HFFc6 (cell line): ENCODE measurements around the gene SOHLH1. TPM values are rescaled to one million over a fixed set of nuclear protein-coding genes. Genes with fewer than 3 reads are reported as not detected.

ENCODE experiments used
- DNase-seq: peaks from one replicate; pipeline ENCODE4 v3.0.0-alpha.2; 2018
- H3K27ac Mint-ChIP-seq: 2 replicates; pipeline ENCODE4 v1.8.0; 2020; ENCODE audit warnings: mild to moderate bottlenecking, mixed read lengths
- H3K27me3 Mint-ChIP-seq: 2 replicates; pipeline ENCODE4 v1.8.0; 2021; ENCODE audit warnings: mild to moderate bottlenecking, moderate library complexity, mixed read lengths; ENCODE audit not compliant: insufficient read depth
- H3K36me3 Mint-ChIP-seq: 2 replicates; pipeline ENCODE4 v1.8.0; 2021; ENCODE audit warnings: low read depth, mixed read lengths
- H3K4me1 Mint-ChIP-seq: 2 replicates; pipeline ENCODE4 v1.8.0; 2020; ENCODE audit warnings: low read depth, mixed read lengths
- H3K4me3 Mint-ChIP-seq: 2 replicates; pipeline ENCODE4 v1.8.0; 2020; ENCODE audit warnings: mild to moderate bottlenecking, moderate library complexity, mixed read lengths
- H3K9me3 Mint-ChIP-seq: 2 replicates; pipeline ENCODE4 v1.8.0; 2020; ENCODE audit warnings: mild to moderate bottlenecking, mixed read lengths
- total RNA-seq, 6 experiments: library from RNA; stranded (reverse); fragmentation: NEBNext Ultra II Directional; extraction: Animal tissue kit (Norgen Biotek cat#: 25700); gene quantifications; 2 replicates in 1 of 6; 3 replicates in 5 of 6; pipeline ENCODE4 v1.2.3, GENCODE V29; 2021
- TF ChIP-seq, protein P1 (sequence below): fragments of 200-600 bp; sonication (generic); IDR thresholded peaks from 2 replicates; pipeline ENCODE4 v1.5.0; 2021; ENCODE audit warnings: antibody characterized with exemption, mild to moderate bottlenecking

The SOHLH1 gene
- total RNA-seq, 6 experiments from 2014 or later, result not detected

DNA sequence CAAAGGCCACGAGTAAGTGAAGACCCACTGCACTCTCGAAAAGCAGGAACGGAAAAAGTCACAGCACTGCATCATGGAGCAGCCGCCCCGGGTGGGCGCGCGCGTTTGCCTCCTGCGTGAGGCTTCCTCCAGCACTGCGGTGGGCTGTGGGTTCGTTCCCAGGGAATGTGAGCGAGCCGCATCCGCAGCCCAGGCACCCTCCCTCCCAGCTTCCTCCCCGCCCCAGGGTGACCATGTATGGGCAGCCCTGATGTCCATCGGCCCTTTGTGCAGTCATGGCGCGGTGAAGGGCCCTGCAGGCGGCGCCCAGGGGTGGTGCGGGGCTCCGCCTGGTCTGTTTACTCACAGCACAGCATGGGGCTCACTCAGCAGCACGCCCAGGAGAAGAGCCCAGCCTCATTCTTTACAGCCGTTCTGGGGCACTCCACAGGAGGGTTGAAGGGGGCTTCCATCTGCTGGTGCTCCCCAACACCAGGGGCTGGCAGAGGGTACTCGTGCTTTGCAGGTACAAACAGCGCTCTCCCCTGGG is 35.4 kb upstream of the SOHLH1 start:
- peaks cover 33% of the 10 kb centered on the region for H3K9me3 Mint-ChIP-seq
- no peak overlapping the region for H3K27ac Mint-ChIP-seq
- TF ChIP-seq, protein P1, sequence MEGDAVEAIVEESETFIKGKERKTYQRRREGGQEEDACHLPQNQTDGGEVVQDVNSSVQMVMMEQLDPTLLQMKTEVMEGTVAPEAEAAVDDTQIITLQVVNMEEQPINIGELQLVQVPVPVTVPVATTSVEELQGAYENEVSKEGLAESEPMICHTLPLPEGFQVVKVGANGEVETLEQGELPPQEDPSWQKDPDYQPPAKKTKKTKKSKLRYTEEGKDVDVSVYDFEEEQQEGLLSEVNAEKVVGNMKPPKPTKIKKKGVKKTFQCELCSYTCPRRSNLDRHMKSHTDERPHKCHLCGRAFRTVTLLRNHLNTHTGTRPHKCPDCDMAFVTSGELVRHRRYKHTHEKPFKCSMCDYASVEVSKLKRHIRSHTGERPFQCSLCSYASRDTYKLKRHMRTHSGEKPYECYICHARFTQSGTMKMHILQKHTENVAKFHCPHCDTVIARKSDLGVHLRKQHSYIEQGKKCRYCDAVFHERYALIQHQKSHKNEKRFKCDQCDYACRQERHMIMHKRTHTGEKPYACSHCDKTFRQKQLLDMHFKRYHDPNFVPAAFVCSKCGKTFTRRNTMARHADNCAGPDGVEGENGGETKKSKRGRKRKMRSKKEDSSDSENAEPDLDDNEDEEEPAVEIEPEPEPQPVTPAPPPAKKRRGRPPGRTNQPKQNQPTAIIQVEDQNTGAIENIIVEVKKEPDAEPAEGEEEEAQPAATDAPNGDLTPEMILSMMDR, result no peak
- DNase-seq, result no peak
- H3K27me3 Mint-ChIP-seq, result peaks cover 14% of the 10 kb centered on the region
- no peak overlapping the region for H3K4me3 Mint-ChIP-seq
- H3K4me1 Mint-ChIP-seq, result no peaks in the 10 kb centered on the region
- peaks cover 19% of the 10 kb centered on the region for H3K36me3 Mint-ChIP-seq

DNA sequence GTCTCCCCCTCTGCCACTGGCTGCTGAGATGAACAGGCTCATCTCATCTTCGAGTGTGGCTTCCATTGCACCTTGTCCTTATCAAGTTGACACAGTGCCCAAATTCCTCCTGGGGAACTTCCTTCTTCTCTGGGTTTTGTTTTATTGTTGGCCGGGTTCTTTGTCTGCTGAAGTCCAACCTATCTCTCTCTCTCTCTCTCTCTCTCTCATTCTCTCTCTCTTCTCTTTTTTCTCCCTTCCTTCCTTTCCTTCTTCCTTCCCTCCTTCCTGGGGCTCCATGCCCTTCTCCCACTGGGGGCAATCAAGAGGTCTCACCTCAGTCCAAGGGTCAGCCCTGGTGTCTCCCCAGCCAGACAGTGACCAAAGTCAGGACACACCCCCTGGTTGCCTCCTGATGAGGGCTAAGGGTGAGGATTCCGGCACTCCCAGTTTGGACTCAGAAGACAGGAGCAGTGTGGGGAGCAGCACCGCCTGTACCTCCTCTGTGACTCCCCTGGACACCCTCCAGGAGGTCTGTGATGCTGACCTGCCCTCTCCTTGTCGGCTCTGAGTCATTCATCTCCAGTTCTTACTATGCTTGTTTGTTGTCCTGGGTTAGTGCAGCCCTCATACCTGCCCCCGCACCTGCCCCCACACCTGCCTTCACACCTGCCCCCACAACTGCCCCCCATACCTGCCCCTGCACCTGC is 33.4 kb upstream of the SOHLH1 start:
- Mint-ChIP-seq H3K4me1 (no peaks in the 10 kb centered on the region), H3K27me3 (peaks cover 22% of the 10 kb centered on the region), H3K9me3 (peaks cover 33% of the 10 kb centered on the region), H3K27ac (no peak overlapping the region), H3K4me3 (no peak overlapping the region), H3K36me3 (peaks cover 19% of the 10 kb centered on the region)
- TF ChIP-seq, protein P1, result no peak
- no peak for DNase-seq

DNA sequence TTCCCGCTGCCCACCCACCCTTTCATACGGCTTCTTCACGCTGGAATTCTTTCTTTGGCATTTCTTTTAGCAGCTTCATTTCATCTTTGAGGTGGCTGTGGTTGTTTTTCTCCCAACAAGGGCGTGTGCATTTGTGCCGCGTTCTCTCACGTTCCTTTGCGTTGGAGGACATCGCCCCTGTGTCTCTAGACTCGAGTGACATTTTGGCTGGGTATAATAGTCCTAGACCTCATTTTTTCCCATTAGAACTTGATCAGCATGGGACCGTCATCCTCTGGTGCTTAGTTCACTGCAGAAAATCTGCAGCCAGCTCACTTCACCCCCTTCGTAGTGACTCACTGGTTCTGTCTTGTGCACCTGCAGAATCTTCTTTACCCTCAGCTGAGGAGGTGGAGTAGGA is 32.2 kb upstream of the SOHLH1 start:
- Mint-ChIP-seq H3K27me3 (peaks cover 20% of the 10 kb centered on the region), H3K9me3 (peaks cover 33% of the 10 kb centered on the region), H3K4me1 (no peaks in the 10 kb centered on the region)

DNA sequence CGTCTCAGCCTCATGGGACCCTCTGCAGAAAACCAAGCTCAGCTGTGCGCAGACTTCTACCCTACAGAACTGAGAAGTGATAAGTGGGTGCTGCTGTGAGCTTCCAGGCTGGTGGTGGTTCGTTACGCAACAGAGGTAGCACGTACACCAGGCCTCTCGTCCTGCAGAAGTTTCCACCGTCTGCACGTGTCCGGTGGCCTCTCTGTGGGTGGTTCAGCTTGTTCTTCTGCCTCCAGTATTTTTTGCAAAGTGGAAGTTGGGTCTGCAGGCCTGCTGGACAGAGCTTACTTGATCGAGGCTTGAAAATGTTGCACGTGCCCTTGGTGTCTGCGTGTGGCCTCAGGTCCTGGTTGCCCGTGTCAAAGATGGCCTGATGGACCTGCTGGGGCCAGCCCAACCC is 30.2 kb upstream of the SOHLH1 start:
- Mint-ChIP-seq H3K9me3 (peaks cover 32% of the 10 kb centered on the region), H3K4me1 (no peaks in the 10 kb centered on the region), H3K27ac (no peak overlapping the region), H3K27me3 (peaks cover 16% of the 10 kb centered on the region), H3K36me3 (peaks cover 19% of the 10 kb centered on the region), H3K4me3 (no peak overlapping the region)
- TF ChIP-seq, protein P1, result no peak
- no peak for DNase-seq

More for the DNA sequence above, 32.2 kb upstream of the SOHLH1 start:
- Mint-ChIP-seq H3K36me3 (peaks cover 19% of the 10 kb centered on the region), H3K4me3 (no peak overlapping the region), H3K27ac (no peak overlapping the region)
- TF ChIP-seq, protein P1, result no peak
- DNase-seq, result no peak

DNA sequence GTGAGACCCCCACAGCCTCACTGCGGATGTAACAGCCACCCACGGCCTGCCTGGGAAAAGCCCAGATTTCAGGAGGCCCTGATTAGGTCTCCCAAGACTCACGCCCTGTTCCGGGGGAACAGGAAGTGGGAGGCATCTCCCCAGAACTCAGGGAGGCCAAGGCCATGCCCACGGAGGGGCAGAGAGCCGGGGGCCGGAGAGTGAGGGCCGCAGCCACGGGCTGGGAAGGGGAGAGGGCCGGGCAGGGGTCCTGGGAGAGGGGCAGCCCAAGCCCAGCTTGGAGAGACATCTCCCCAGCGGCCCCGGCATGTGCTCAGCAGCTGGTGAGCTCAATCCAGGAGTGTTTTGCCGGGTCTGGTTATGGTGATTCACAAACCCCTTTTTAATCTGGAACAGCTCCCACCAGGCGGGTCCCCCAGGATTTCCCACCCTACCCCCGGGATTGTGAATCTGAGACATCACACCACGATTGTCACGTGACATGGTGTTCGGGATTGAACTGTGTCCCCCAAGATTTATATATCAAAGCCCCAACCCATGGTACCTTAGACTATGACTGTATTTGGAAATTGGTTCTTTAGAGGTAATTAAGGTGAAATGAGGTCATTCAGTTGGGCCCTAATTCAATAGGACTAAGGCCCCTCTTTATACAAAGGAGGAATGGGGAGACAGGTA is 29.3 kb upstream of the SOHLH1 start:
- H3K36me3 Mint-ChIP-seq, result peaks cover 19% of the 10 kb centered on the region
- peaks cover 23% of the 10 kb centered on the region for H3K9me3 Mint-ChIP-seq
- H3K27me3 Mint-ChIP-seq, result peaks cover 16% of the 10 kb centered on the region
- no peak overlapping the region for H3K4me3 Mint-ChIP-seq
- DNase-seq, result no peak
- no peak overlapping the region for H3K27ac Mint-ChIP-seq
- TF ChIP-seq, protein P1, result no peak
- H3K4me1 Mint-ChIP-seq, result no peaks in the 10 kb centered on the region
